OCI-LY7 (cell line): ENCODE results near the gene AUP1. TPM values are rescaled to one million over a fixed set of nuclear protein-coding genes. Genes with fewer than 3 reads are reported as not detected.

ENCODE experiments used
- BruUV-seq: library from RNA; stranded (reverse); fragments of 400-500 nt; replicated peaks from 2 replicates; lab custom pipeline; 2021; lab: Mats Ljungman, UMichigan
- CTCF ChIA-PET: fragments of 300-600 bp; sonication (Branson Sonifier 250); formaldehyde crosslinking; loops from one replicate; lab custom pipeline; 2022; ENCODE audit warnings: antibody characterized with exemption; ENCODE audit not compliant: unreplicated experiment; lab: Charles Lee
- POLR2A ChIA-PET: fragments of 300-600 bp; sonication (Branson Sonifier 250); formaldehyde crosslinking; loops from one replicate; lab custom pipeline; 2022; ENCODE audit warnings: antibody characterized with exemption; lab: Charles Lee
- DNase-seq: peaks from one replicate; pipeline ENCODE4 v3.0.0-alpha.2; 2015; ENCODE audit warnings: low spot score
- H2AFZ ChIP-seq: fragments of 200-600 bp; sonication (generic), shearing (Covaris generic); 2 replicates; pipeline ENCODE4 v1.6.1; 2014; ENCODE audit warnings: mild to moderate bottlenecking, antibody characterized with exemption, low read length, moderate library complexity
- H3K27ac ChIP-seq: fragments of 200-600 bp; sonication (generic); 2 replicates; pipeline ENCODE4 v1.5.1; 2014; ENCODE audit warnings: mixed run types, low read depth, mild to moderate bottlenecking, moderate library complexity, low read length, inconsistent platforms; ENCODE audit not compliant: poor library complexity, severe bottlenecking
- H3K36me3 ChIP-seq: fragments of 200-600 bp; sonication (generic); 2 replicates; pipeline ENCODE4 v1.6.1; 2014; ENCODE audit warnings: mild to moderate bottlenecking, antibody characterized with exemption, low read length, moderate library complexity, mixed read lengths; ENCODE audit not compliant: insufficient read depth
- H3K4me1 ChIP-seq: fragments of 200-600 bp; sonication (generic); 2 replicates; pipeline ENCODE4 v1.5.1; 2014; ENCODE audit warnings: mild to moderate bottlenecking, low read length; ENCODE audit not compliant: insufficient read depth, poor library complexity, severe bottlenecking
- H3K4me2 ChIP-seq: fragments of 200-600 bp; sonication (generic); 2 replicates; pipeline ENCODE4 v1.6.1; 2014; ENCODE audit warnings: mild to moderate bottlenecking, low read length
- H3K4me3 ChIP-seq: fragments of 200-600 bp; sonication (generic); 2 replicates; pipeline ENCODE4 v1.5.1; 2014; ENCODE audit warnings: mild to moderate bottlenecking, low read depth, low read length; ENCODE audit not compliant: poor library complexity, severe bottlenecking
- H3K79me2 ChIP-seq: fragments of 200-600 bp; sonication (generic); 2 replicates; pipeline ENCODE4 v1.6.1; 2016; ENCODE audit warnings: low read depth, mild to moderate bottlenecking, low read length, moderate library complexity, mixed read lengths; ENCODE audit not compliant: insufficient read depth
- H3K9me2 ChIP-seq: fragments of 200-600 bp; sonication (generic); 2 replicates; pipeline ENCODE4 v1.6.1; 2016; ENCODE audit warnings: mild to moderate bottlenecking, low read length, mixed read lengths; ENCODE audit not compliant: insufficient read depth
- H3K9me3 ChIP-seq: fragments of 200-600 bp; sonication (generic); 2 replicates; pipeline ENCODE4 v1.6.1; 2014; ENCODE audit warnings: mild to moderate bottlenecking, mixed run types, low read length, mixed read lengths
- H4K20me1 ChIP-seq: fragments of 200-600 bp; sonication (generic); 2 replicates; pipeline ENCODE4 v1.6.1; 2014; ENCODE audit warnings: mild to moderate bottlenecking, antibody characterized with exemption, low read length, moderate library complexity, mixed read lengths; ENCODE audit not compliant: insufficient read depth
- EZH2phosphoT487 ChIP-seq: fragments of 200-600 bp; sonication (generic); IDR thresholded peaks from 2 replicates; pipeline ENCODE4 v1.6.1; 2018; ENCODE audit warnings: low read depth, borderline replicate concordance, mild to moderate bottlenecking, mixed run types, antibody characterized with exemption, low read length, moderate library complexity, mixed read lengths
- intact Hi-C: fragments of 100-400 bp; cut with micrococcal nuclease; formaldehyde crosslinking; loops from one replicate; pipeline ENCODE4 v1.10.0; 2022; ENCODE audit not compliant: unreplicated experiment
- total RNA-seq, 2 experiments: library from RNA; depleted of rRNA in 1 of 2; stranded (reverse); fragments of >200 nt in 1 of 2; shearing (Covaris generic) in 1 of 2; gene quantifications; 2 replicates each; pipeline ENCODE4 v1.2.3, GENCODE V29; 2014 to 2022
- TF ChIP-seq, protein P1 (sequence below): fragments of 200-600 bp; sonication (generic); conservative IDR thresholded peaks from 2 replicates; pipeline ENCODE4 v1.5.1; 2014; ENCODE audit warnings: mild to moderate bottlenecking, antibody characterized with exemption, low read length, moderate library complexity, mixed read lengths

Gene AUP1
- total RNA-seq, 2 experiments from 2014 or later = 121 to 188 TPM

DNA sequence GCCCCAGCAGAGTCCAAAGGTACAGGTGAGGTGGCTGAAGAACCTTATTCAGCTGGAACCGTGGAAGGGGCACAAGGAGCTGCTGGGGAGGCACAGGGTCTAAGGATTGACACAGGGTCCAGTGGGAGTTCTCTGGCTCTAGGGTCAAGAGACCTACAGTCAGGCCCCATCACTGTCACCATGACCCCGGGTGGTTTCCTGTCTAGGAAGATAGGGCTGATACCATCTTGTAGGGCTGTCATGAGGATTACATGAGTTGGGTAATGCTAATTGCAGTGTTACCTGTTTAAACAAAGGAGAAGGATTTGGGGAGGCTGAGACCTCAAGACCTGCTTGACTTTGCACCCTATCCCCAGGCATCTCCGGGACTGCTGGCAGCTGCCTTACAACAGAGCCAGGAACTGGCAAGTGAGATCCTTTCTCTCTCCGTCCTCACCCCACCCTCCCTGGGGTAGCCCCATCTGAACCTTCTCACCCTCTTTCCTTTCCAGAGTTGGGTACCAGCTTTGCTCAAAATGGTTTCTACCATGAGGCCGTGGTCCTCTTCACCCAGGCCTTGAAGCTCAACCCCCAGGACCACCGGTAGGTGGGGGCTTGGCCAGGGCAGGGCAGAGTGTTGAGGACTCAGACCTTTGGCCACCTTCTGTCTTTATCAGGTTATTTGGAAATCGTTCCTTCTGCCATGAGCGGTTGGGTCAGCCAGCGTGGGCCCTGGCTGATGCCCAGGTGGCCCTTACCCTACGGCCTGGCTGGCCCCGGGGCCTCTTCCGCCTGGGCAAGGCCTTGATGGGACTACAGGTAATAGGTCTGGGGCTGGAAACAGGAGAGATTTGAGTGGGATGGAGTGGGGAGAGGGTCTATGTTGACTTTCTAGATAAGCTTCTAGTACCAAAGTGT, 37.6 kb downstream of the AUP1 start:
- intact Hi-C loops = no loop called here
- H4K20me1 ChIP-seq = no peaks in the 10 kb centered on the region
- H3K27ac ChIP-seq = no peak overlapping the region
- DNase-seq = no peak
- ChIA-PET POLR2A (interaction anchor here (0.6 kb wide), 1 partner anchor 8 kb away, joined by 4 read pairs; no protein-coding TSS in a partner anchor), CTCF (no interaction called here)
- no TSS peak for BruUV-seq
- H3K4me3 ChIP-seq = no peak overlapping the region
- H3K36me3 ChIP-seq = peaks cover 44% of the 10 kb centered on the region
- no peaks in the 10 kb centered on the region for H3K79me2 ChIP-seq
- H2AFZ ChIP-seq = no peak overlapping the region
- no peaks in the 10 kb centered on the region for H3K9me3 ChIP-seq
- no peak overlapping the region for H3K4me2 ChIP-seq
- no peaks in the 10 kb centered on the region for H3K9me2 ChIP-seq
- TF ChIP-seq, protein P1, sequence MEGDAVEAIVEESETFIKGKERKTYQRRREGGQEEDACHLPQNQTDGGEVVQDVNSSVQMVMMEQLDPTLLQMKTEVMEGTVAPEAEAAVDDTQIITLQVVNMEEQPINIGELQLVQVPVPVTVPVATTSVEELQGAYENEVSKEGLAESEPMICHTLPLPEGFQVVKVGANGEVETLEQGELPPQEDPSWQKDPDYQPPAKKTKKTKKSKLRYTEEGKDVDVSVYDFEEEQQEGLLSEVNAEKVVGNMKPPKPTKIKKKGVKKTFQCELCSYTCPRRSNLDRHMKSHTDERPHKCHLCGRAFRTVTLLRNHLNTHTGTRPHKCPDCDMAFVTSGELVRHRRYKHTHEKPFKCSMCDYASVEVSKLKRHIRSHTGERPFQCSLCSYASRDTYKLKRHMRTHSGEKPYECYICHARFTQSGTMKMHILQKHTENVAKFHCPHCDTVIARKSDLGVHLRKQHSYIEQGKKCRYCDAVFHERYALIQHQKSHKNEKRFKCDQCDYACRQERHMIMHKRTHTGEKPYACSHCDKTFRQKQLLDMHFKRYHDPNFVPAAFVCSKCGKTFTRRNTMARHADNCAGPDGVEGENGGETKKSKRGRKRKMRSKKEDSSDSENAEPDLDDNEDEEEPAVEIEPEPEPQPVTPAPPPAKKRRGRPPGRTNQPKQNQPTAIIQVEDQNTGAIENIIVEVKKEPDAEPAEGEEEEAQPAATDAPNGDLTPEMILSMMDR = no peak
- no peak for TF ChIP-seq EZH2phosphoT487
- no peaks in the 10 kb centered on the region for H3K4me1 ChIP-seq

DNA sequence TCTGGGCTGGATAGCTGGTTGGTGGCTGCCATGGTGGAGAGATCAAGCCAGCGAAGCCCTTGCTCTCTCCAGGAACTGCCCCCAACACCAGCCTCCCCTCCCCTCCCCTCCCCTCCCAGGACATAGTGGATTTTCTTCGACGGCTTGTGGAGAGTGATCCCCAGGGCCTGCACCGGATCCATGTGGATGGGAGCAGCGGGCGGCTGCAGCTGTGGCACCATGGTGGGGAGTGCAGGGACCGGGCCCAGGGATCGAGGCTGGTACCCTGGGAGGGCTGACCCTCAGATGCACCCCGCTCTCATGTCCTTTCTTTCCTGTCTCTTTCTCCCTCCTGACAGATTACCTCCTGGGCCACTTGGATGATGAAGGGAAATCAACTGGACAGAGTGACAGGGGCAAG, 39.6 kb downstream of the AUP1 start:
- Histone ChIP-seq H3K36me3 (peaks cover 60% of the 10 kb centered on the region), H2AFZ (no peak overlapping the region), H3K4me3 (no peak overlapping the region), H3K4me2 (no peak overlapping the region), H3K4me1 (no peaks in the 10 kb centered on the region), H3K9me3 (no peaks in the 10 kb centered on the region), H3K27ac (no peak overlapping the region), H4K20me1 (no peaks in the 10 kb centered on the region), H3K9me2 (no peaks in the 10 kb centered on the region), H3K79me2 (no peaks in the 10 kb centered on the region)
- ChIA-PET POLR2A (interaction anchor here (0.6 to 0.9 kb wide), 2 partner anchors 17 kb away, joined by 3 to 4 read pairs; partner anchors contain the start of gene PCGF1), CTCF (interaction anchor here (0.6 kb wide), 1 partner anchor 361 kb away, joined by 3 read pairs; no protein-coding TSS in a partner anchor)
- DNase-seq = no peak
- intact Hi-C loops = no loop called here
- TF ChIP-seq EZH2phosphoT487 = no peak
- TF ChIP-seq, protein P1 = no peak
- no TSS peak for BruUV-seq
